Neutrophil (primary cell): ENCODE measurements around the gene KCTD4.

Experiments
- H3K27ac ChIP-seq: fragments of 200-600 bp; sonication (generic); 2 replicates; pipeline ENCODE4 v1.5.1; 2016; ENCODE audit warnings: mild to moderate bottlenecking, moderate library complexity
- H3K27me3 ChIP-seq: fragments of 200-600 bp; sonication (generic); 2 replicates; pipeline ENCODE4 v1.6.0; 2016; ENCODE audit warnings: mild to moderate bottlenecking
- H3K36me3 ChIP-seq: fragments of 200-600 bp; sonication (generic); 2 replicates; pipeline ENCODE4 v1.5.1; 2017
- H3K4me1 ChIP-seq, 2 experiments: fragments of 200-600 bp in 1 of 2; sonication (generic) in 1 of 2; 1 replicate in 1 of 2; 2 replicates in 1 of 2; pipeline versions ENCODE4 v1.5.1 to v1.6.1; 2013 to 2016; ENCODE audit warnings: low read depth in 1 of 2, low read length in 1 of 2, mild to moderate bottlenecking in 1 of 2, moderate library complexity in 1 of 2; ENCODE audit not compliant: control insufficient read depth in 1 of 2, insufficient read depth in 1 of 2
- H3K4me3 ChIP-seq, 2 experiments: fragments of 200-600 bp in 1 of 2; sonication (generic) in 1 of 2; 1 replicate in 1 of 2; 2 replicates in 1 of 2; pipeline ENCODE4 v1.5.1; 2013 to 2016; ENCODE audit warnings: low read depth in 1 of 2, low read length in 1 of 2, mild to moderate bottlenecking in 1 of 2, moderate library complexity in 1 of 2
- H3K9me3 ChIP-seq: fragments of 200-600 bp; sonication (generic); 2 replicates; pipeline ENCODE4 v1.5.1; 2016
- TF ChIP-seq, protein P1 (sequence below): fragments of 200-600 bp; sonication (generic); IDR thresholded peaks from 2 replicates; pipeline ENCODE4 v1.5.1; 2016; ENCODE audit warnings: antibody characterized with exemption

Gene KCTD4

DNA sequence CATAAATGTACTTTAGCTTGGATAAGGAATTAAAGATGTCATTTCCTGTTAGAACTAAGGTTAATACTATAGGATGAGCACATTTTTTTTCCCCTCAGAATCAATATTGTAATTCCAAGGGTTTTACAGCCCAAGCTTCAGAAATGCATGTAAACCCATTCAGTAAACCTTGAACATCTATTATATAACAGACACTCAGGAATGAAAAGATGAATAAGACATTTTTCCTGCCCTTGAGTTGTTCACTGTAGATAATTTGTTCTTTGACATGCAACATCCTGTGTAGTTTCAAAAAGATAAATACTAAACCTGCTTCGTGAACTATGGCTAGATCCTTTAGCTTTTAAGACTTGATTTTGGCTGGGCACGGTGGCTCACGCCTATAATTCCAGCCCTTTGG, 21.7 kb upstream of the KCTD4 start:
- TF ChIP-seq, protein P1, sequence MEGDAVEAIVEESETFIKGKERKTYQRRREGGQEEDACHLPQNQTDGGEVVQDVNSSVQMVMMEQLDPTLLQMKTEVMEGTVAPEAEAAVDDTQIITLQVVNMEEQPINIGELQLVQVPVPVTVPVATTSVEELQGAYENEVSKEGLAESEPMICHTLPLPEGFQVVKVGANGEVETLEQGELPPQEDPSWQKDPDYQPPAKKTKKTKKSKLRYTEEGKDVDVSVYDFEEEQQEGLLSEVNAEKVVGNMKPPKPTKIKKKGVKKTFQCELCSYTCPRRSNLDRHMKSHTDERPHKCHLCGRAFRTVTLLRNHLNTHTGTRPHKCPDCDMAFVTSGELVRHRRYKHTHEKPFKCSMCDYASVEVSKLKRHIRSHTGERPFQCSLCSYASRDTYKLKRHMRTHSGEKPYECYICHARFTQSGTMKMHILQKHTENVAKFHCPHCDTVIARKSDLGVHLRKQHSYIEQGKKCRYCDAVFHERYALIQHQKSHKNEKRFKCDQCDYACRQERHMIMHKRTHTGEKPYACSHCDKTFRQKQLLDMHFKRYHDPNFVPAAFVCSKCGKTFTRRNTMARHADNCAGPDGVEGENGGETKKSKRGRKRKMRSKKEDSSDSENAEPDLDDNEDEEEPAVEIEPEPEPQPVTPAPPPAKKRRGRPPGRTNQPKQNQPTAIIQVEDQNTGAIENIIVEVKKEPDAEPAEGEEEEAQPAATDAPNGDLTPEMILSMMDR = no peak
- Histone ChIP-seq H3K9me3 (no peaks in the 10 kb centered on the region), H3K4me3 (no peak overlapping the region), H3K36me3 (no peaks in the 10 kb centered on the region), H3K27me3 (no peaks in the 10 kb centered on the region), H3K27ac (no peak overlapping the region), H3K4me1 (peaks cover 4 to 7% of the 10 kb centered on the region in 2 experiments)

DNA sequence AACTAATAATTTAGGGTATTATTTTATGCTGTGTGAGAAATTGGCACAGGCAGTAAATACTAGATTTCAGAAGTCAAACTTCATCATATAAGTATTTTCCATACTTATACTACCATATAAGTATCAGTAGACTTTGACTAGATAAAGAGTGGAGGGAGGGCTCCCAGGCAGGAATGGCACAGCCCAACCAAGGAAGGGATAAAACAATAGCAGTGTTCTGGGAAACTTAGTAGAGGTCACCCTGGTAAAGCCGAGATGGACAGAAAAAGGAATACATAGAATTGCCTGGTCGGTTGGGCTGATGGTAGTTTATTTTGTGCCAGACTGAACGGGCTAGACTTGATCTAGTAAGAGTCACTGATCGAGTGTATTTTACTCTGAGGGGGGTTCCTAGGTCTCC, 19.6 kb upstream of the KCTD4 start:
- TF ChIP-seq, protein P1 = no peak
- Histone ChIP-seq H3K9me3 (no peaks in the 10 kb centered on the region), H3K4me1 (no peaks in the 10 kb centered on the region), H3K27ac (no peak overlapping the region), H3K4me3 (no peak overlapping the region), H3K36me3 (no peaks in the 10 kb centered on the region), H3K27me3 (no peaks in the 10 kb centered on the region)

DNA sequence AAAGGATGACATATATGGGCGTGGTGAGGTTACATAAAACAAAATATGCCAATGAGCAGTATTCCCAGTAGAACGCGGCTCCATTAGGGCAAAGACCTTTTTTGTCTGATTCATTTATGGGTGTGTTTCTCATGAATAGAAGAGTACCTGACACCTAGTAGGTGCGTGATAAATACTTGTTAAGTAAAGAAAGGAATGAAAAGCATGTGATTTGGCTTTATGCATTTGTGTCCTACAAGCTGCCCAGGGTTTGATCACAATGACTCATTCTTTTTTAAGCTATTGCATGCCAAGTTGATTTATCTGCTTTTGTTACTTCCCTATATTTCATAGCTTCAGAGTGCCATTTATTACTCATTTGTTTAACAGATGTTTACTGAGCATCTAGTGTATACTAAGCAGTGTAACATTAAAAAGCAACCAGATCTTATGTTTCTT, 19.1 kb upstream of the KCTD4 start:
- H3K36me3 ChIP-seq = no peaks in the 10 kb centered on the region
- H3K27me3 ChIP-seq = no peaks in the 10 kb centered on the region
- H3K27ac ChIP-seq = no peak overlapping the region
- H3K9me3 ChIP-seq = no peaks in the 10 kb centered on the region
- H3K4me3 ChIP-seq = no peak overlapping the region
- H3K4me1 ChIP-seq = no peaks in the 10 kb centered on the region
- TF ChIP-seq, protein P1 = no peak

DNA sequence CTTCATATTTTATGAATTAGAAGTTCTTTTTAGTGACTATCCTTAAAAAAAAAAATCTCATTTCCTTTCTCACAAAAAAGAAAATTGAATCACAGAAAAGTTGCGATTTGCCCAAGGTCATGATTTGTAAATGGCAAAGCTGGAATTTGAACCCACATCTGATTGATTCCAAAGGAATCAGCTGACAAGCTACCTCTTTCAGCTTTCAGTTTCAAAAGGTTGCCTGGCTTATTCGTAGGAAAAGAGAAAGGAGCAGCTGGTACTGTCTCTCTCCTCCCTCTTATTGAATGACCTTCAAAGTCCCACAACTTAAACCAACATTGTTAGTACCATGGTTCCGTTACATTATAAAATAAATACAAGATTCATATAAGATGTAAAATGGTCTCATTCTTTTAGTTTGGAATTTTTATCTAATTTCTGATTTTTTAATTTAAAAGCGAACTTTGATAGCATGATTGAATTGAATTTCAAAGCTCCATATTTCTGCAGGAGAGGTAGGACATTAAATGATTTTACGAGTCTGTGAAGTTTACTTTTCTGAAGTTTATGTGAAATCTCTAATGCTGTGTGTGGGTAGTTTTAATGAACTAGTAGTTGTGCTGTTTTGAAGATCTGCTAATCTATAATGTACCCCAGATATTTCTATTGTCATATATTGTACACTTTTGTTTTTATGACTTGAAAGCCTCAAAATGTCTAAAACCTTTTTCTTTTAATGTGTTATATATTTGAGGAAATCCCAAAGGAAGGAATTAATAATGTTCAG, 18.5 kb upstream of the KCTD4 start:
- Histone ChIP-seq H3K27ac (no peak overlapping the region), H3K4me1 (no peaks in the 10 kb centered on the region)

DNA sequence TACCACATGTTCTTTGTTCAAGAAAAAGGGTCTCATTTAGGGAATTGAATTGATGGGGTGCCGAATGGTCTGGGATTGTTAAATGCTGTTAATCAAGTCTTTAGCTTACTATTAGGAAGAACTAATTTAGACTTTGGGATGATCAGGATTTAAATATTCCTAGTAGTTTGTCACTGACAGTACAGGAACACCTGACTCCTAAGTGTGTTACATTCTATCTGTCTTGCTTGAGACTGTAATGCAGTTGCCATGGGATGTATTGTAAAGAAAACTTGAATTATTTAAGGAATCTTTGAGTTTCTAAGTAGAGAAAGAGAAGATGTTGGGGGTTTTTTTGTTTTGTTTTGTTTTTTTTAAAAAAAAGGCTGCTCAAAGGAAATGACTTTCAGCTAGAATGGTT, 17.8 kb upstream of the KCTD4 start:
- Histone ChIP-seq H3K9me3 (no peaks in the 10 kb centered on the region), H3K27me3 (no peaks in the 10 kb centered on the region), H3K36me3 (no peaks in the 10 kb centered on the region), H3K27ac (no peak overlapping the region), H3K4me1 (no peaks in the 10 kb centered on the region), H3K4me3 (no peak overlapping the region)
- TF ChIP-seq, protein P1 = no peak

More for the DNA sequence above, 18.5 kb upstream of the KCTD4 start:
- no peaks in the 10 kb centered on the region for H3K36me3 ChIP-seq
- H3K27me3 ChIP-seq = no peaks in the 10 kb centered on the region
- no peaks in the 10 kb centered on the region for H3K9me3 ChIP-seq
- no peak overlapping the region for H3K4me3 ChIP-seq
- TF ChIP-seq, protein P1 = no peak
